ENCODE data around the gene INO80B.

DNA sequence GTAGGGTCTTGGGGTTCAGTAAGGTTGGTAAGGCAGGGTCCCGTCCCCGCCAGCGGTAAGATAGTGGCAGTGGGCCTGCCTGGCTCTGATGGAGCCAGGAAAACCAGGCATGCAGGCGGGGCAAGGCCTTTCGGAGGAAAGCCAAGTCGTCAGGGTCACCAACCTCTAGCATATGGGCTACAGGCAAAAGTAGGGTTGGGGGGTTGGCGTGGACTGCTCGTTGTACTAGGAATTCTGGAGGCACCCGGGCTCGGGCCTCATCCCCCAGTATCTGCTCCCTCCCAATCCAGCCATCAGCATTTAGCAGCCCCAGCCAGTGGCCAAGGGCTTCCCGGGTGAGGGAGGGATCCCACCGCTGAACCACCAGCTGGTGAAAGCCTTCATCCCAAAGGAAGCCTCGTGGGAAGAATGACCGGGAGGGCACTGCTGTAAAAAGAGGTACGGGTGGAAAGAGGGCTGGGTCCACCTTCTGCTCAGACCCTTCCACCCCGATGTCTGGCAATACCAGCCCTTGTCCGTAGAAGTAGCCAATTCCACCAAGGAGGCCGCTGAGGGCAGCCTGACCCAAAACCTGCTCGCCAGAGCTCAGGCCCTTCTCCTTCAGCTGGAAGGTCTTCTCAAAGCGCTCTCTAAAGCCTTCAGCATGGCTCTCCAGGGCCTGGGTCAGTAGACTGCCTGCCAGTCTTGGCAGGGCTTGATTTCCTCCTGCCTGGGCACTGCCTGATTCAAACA is 7.3 kb downstream of the INO80B start:
- TF ChIP-seq, protein P1, sequence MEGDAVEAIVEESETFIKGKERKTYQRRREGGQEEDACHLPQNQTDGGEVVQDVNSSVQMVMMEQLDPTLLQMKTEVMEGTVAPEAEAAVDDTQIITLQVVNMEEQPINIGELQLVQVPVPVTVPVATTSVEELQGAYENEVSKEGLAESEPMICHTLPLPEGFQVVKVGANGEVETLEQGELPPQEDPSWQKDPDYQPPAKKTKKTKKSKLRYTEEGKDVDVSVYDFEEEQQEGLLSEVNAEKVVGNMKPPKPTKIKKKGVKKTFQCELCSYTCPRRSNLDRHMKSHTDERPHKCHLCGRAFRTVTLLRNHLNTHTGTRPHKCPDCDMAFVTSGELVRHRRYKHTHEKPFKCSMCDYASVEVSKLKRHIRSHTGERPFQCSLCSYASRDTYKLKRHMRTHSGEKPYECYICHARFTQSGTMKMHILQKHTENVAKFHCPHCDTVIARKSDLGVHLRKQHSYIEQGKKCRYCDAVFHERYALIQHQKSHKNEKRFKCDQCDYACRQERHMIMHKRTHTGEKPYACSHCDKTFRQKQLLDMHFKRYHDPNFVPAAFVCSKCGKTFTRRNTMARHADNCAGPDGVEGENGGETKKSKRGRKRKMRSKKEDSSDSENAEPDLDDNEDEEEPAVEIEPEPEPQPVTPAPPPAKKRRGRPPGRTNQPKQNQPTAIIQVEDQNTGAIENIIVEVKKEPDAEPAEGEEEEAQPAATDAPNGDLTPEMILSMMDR (IDR thresholded peaks at IDR 0.05), result no peak
- no peak for TF ChIP-seq POLR2AphosphoS5 (IDR thresholded peaks at IDR 0.05)
